Cardiac septum (tissue), 1 donor: ENCODE data around the gene DNAH3. TPM values are rescaled to one million over a fixed set of nuclear protein-coding genes. Genes with fewer than 3 reads are reported as not detected.
A peak's percentile ranks its signal among the peaks of the same experiment; 100 is the strongest.

Source experiments
- DNase-seq: peaks from one replicate; pipeline ENCODE4 v3.0.0-alpha.2; 2020; ENCODE audit warnings: low spot score
- intact Hi-C: fragments of 100-400 bp; cut with DNase I; formaldehyde crosslinking; loops from one replicate; pipeline ENCODE4 v1.14.0; 2022
- total RNA-seq: library from RNA; stranded (reverse); fragmentation: NEBNext Ultra II Directional; extraction: Animal tissue kit (Norgen Biotek cat#: 25700); gene quantifications from one replicate; pipeline ENCODE4 v1.2.1, GENCODE V29; 2021
- donor health status: DM: no; HTN: no; CAD: no.

DNAH3 gene
- total RNA-seq, 1 donor from 2014 or later, result 0.40 TPM

DNA sequence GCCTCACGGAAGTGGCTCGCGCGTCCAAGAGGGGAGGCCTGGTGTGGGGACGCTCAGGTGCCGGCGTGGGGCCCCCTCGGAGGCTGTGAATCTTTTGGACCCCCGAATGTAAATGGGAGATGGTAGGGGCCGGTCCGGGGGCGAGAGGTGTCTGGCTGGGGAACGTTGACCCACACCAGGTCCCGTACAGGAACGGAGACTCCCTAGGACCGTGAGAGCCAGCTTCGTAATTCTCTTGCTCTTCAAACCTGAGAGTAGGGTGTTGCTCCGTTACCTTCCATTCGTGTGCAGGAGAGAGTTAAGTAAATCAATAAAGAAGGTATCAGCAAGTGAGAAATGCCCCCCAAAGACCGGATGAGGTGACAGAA is 249.6 kb downstream of the DNAH3 start:
- intact Hi-C loops, result loop anchor here (5.0 to 10.0 kb wide), 2 partner anchors 34 to 96 kb away; partner anchors contain the start of genes ERI2 and REXO5
- DNase-seq, result no peak

DNA sequence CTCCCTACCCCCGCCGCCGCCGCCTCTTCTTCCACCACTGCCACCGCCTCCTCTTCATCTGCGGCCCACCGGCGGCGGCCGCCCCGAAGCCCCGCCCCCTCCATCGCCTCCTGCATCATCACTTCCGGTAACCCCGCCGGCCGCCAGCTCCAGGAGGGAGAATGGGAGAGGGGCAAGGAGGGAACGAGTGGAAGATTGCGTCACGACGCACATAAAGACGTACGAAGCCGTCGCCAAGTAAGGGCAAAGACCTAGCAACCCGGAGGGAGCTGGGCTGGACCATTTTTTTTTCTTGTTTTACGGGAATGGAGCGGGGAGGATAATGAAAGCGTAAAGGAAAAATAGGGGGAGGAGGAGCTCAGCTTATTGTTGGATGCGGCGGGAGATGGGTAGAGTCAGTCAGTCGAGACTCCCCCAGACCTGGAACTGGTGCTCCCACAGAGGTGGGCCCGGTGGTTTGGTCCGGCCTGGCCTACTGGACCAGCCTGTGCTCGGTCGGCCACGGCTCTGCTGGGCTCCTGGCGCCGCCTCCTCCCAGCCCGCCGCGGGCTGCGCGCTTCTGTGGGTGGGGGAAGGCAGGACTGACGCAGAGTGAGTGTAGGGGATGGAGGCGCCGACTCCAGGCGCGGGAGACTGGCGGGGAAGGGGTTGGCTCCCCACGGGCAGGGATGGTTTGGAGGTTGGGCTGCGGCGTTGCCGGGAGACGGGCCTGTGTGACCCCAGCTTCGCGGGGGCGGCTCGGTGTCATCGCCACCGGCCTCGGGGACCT is 250.2 kb downstream of the DNAH3 start, which contains the start of the genes DCUN1D3 and LYRM1:
TSS of gene DCUN1D3 (minus strand) at position 60 of the 769 bp plus-strand sequence. CDS start 37,820 bp downstream, outside the sequence.
TSS of gene LYRM1 (plus strand) at position 473 of the 769 bp plus-strand sequence. CDS start 14,785 bp downstream, outside the sequence.
- peak; percentile 97 for DNase-seq
- intact Hi-C loops, result loop anchor here (1.0 to 10.0 kb wide), 3 partner anchors 33 to 96 kb away; partner anchors contain the start of genes ERI2 and REXO5

DNA sequence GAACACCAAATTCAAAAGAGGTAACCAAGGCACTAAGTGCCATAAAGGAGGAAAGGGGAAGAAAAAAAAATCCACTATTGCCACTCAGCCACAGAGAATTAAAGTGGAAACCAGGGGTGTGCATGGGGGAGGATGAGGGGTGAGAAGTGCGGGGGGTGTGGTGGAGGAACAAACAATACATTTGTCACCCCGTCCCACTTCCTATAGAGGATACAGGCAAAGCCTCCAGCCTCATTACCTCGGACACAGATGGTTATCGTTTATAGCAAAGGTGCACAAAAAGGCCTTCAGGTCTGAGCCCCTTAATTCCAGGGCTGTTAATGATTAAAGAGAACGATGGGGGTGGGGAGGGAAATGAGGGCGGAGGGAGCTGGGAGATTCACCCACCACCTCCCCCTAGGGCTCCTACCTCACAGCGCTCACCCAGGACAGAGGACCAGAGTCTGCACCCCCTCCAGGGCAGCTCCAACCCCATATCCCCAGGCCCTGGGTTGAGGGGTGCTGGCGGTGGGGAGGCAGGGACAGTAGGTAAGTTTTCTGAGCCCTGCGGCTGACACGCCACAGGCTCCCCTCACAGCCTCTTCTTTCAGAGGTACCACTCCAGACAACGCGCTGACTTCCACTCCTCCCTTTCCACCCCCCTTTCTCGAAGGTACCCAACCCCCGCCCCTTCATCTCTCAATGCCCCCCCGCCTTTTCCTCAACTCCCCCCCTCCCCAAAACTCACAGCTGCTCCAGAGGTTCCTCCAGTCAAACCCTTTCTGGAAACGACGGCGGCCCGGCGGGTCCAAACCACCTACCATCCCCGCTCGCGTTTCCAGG is 251.0 kb downstream of the DNAH3 start:
- intact Hi-C loops, result loop anchor here (1.0 to 10.0 kb wide), 4 partner anchors 32 to 155 kb away; partner anchors contain the start of genes ERI2, REXO5 and THUMPD1
- DNase-seq, result no peak

DNA sequence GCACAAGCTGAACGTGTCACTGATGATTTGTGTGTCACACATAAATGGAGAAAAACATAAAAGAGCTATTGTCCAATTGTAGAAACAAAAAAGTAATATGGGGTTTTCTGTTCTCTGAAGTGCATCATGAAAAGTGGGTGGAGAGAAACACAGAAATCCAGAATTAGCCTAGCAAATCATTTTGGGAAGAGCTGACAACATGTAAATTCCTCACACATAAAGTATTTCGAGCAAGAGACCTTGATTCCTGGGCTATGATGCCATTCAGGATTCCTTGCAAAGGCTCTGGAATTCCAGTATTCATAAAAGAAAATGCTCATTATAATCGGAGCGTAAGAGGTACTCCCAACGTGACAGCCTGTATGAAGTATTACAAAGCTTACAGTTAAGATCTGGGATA is 251.6 kb downstream of the DNAH3 start:
- intact Hi-C loops, result loop anchor here (10.0 kb wide), 1 partner anchor 154 kb away; the partner anchor contains the start of gene THUMPD1

DNA sequence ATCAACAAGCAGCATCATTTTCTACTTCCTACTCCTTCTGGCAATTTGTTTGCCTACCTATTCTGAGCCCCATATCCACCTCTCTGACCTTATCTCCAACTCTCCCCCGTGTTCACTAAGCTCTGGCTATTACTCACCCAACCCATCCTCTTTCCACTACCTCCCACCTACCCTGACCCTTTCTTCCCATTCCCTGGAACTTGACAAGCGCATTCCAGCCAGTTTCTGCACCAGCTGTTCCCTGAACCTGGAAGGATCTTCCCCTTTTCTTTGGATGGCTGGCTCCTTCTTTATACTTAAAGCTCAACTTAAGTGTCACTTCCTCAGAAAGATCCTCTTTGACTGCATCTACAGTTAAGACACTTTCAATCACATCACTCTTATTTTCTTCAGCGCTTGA is 252.7 kb downstream of the DNAH3 start:
- intact Hi-C loops, result loop anchor here (10.0 kb wide), 1 partner anchor 153 kb away; the partner anchor contains the start of gene THUMPD1
- DNase-seq, result no peak

More for the DNA sequence above, 251.6 kb downstream of the DNAH3 start:
- DNase-seq, result no peak

DNA sequence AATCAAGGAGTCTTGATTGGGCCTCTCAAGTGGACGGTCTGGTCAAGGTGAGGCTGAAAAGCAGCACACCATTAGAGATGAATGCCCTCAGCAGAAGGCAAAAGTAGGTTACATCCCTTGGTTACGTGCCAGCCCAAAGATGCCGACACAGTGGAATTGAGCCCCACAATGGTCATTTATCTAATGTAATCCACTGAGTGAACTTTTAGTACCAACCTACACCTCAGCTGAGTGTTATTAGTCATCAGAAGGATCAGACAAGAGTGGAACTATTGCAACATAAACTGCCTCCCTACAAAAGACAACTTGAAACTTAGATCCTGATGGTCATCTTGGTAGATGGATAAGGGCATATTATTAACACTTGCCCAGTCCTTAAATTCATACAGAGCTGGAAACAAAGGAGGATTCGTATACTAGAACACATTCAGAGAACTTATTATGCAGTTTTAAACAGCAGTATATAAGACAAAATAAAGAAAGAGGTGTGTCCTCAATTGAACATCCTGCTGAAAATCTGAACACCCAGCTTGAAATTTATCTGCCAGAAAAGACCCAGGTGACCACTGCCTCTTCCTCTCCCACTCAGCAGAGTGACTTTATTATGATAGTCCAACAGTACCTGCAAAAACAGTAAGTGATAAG is 253.3 kb downstream of the DNAH3 start:
- DNase-seq, result no peak
- intact Hi-C loops, result loop anchor here (10.0 kb wide), 1 partner anchor 153 kb away; the partner anchor contains the start of gene THUMPD1

DNA sequence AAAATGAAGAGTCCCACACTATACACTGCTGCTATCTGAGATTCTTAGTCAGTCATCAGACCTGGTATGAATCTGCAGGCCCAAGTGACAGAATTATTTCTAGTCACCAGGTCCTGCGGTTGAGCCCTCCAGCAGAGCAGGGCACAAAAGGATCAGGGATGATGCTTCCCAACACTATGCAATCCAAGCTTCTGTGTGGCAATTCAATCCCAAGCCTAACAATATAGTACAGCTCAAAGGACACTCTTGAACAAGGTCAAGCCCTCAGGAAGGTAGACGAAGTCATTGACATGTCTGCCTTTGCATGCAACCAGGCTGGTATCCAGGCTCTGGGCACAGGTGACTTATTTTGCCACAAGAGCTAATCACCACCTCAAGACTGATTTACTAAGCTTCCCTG is 256.3 kb downstream of the DNAH3 start:
- intact Hi-C loops, result loop anchor here (10.0 kb wide), 1 partner anchor 150 kb away; the partner anchor contains the start of gene THUMPD1
- DNase-seq, result no peak

DNA sequence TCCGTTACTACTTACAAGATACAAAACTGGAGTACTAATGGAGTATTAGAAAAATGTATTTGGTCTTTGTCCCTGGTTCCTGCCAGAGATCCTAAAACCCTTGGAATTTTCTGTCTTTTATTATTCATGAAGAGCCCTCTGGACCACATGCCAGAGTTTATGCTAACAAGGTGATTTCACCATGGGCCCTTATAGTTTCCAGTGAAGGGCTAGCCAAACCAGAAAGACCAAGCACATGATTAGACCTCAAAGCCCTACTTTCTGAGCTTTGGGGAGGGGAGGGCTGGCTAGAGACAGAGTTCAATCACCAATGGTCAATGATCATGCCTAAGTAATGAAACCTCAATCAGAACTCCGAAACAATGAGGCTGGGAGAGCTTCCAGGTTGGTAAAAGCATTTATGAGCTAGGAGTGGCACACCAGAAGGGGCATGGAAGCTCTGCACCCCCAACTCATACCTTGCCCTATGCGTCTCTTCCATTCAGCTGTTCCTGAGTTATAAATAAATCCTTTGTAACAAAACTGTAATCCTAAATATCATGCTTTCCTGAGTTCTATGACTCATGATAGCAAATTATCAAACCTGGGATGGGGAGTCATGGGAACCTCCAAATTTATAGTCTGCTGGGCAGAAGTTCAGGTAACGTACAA is 260.9 kb downstream of the DNAH3 start:
- intact Hi-C loops, result loop anchor here (10.0 kb wide), 1 partner anchor 145 kb away; the partner anchor contains the start of gene THUMPD1
- no peak for DNase-seq

DNA sequence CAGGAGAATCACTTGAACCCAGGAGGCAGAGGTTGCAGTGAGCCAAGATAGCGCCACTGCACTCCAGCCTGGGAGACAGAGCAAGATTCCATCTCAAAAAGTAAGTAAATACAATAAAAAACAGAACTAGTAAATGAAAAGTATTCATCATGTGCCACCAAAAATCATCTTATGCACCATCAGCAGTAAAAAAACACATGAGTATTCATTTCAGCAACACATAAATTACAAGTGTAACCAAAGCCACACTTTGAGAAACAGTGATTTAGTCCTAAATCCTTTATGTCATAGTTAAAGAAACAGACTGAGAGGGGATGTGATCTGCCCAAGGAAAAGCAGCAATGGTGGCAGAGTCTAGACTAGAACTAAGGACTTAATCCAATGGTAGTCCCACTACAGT is 263.4 kb downstream of the DNAH3 start:
- no peak for DNase-seq
- intact Hi-C loops, result no loop called here

DNA sequence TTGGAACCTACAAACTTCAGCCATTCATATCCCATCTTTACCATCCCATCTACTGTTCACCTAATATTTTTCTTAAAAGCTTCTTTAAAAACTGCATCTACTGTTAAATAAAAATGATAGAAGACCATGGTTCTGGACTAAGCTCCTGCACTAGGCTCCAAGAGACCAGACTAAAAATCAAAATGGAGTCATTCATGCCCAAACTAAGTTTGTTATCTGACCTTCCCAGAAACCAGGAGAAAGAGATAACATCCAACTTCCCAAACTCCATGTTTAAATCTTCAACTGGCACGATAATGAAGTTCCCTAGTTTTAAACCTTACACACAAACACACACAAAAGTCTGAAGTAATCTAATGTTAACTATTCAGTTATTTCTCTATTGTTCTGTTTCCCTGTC is 264.3 kb downstream of the DNAH3 start:
- intact Hi-C loops, result no loop called here
- no peak for DNase-seq

DNA sequence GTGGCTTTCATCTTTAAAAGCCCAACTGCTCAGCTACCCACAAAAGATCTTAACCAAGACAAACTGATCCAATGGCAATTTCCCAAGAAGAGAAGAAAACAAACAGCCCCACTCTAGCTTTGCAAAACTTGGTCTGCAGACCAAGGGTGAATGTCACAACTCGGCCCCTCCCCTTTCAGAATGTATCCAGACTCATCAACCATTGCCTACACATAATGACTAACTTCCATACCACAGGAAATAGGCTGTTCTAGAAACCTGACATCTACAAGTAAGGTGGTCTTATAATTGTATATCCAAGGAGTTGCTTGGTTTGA is 266.4 kb downstream of the DNAH3 start:
- DNase-seq, result no peak
- intact Hi-C loops, result no loop called here

DNA sequence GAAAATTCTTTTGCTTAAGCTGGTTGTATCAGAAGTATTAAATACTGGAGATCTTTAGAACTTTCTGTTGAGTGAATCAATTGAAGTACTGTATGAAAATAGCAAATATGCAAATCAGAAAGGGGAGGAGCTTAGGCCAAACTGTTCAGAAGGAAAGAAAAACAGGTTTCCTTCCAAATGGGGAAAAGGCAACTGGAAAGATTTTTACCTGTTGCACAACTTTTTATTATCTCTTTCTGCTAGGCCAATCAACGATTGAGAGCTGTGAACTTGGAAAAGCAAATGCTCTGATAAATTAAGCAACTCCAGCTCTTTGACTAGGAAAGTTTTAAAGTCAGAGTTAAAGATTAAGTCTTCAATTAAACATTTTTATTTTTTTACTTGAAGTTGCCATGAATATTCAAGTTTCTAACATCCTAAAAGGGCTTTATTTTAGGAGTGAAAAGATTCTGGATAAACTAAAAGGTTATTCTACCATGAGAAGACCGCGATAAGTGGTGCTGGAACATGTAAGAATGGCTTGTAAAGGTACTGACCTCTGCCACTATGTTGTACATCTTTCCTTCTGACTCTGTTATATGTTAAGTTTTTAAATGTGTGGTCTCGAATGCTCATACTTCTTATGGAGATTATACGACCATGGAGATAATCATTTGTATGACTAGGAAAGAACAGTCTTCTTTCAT is 266.9 kb downstream of the DNAH3 start:
- no peak for DNase-seq
- intact Hi-C loops, result no loop called here

Other genes starting within 250 kb of the DNAH3 start
- 104 TPM for gene LDAF1, start 7.8 kb upstream of the DNAH3 start, total RNA-seq
- gene ZP2, start 60.7 kb upstream of the DNAH3 start, total RNA-seq, result not detected
- gene ANKS4B, start 82.9 kb upstream of the DNAH3 start, total RNA-seq, result not detected
- 105 TPM for gene CRYM, start 127.4 kb upstream of the DNAH3 start, total RNA-seq